Mononuclear cell (primary cell): Measurements from ENCODE around the gene STKLD1. TPM values are rescaled to one million over a fixed set of nuclear protein-coding genes. Genes with fewer than 3 reads are reported as not detected.

Experiments used
- H3K27me3 ChIP-seq: 2 replicates; pipeline ENCODE4 v1.6.0; 2011; ENCODE audit warnings: low read length, control low read depth; ENCODE audit not compliant: insufficient read depth
- H3K4me1 ChIP-seq: 2 replicates; pipeline ENCODE4 v1.5.1; 2011; ENCODE audit warnings: mild to moderate bottlenecking, low read length, control low read depth; ENCODE audit not compliant: insufficient read depth
- H3K4me3 ChIP-seq: 2 replicates; pipeline ENCODE4 v1.5.1; 2011; ENCODE audit warnings: mild to moderate bottlenecking, low read length, moderate library complexity
- H3K9me3 ChIP-seq: 2 replicates; pipeline ENCODE4 v1.5.1; 2011; ENCODE audit warnings: low read depth, mild to moderate bottlenecking, control low read depth, low read length
- total RNA-seq: library from RNA; depleted of rRNA; stranded (reverse); fragments of >200 nt; gene quantifications from one replicate; pipeline ENCODE4 v1.2.3, GENCODE V29; 2012

STKLD1 gene
- total RNA-seq, 1 donor: 0.10 TPM

DNA sequence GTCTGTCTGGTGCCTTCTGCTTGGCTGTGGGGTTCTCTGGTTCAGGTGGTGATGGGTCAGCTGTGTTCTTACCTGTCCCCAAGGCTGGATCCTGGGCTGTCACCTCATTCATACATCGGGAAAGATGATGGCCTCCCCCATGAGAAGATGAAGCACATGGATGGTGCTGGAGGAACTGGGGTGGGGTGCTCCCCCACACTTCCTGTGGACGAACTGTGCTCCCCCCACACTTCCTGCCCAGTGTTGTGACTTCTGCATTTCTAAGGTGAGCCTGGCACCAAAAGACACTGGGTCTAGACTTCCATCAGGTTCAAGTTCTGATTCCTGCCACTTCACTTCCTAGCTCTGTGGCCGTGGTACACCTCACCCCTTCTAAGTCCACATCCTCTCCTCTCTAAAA, 35.9 kb upstream of the STKLD1 start:
- H3K27me3 ChIP-seq: no peaks in the 10 kb centered on the region
- no peaks in the 10 kb centered on the region for H3K9me3 ChIP-seq
- H3K4me3 ChIP-seq: no peak overlapping the region
- H3K4me1 ChIP-seq: peaks cover 59% of the 10 kb centered on the region

DNA sequence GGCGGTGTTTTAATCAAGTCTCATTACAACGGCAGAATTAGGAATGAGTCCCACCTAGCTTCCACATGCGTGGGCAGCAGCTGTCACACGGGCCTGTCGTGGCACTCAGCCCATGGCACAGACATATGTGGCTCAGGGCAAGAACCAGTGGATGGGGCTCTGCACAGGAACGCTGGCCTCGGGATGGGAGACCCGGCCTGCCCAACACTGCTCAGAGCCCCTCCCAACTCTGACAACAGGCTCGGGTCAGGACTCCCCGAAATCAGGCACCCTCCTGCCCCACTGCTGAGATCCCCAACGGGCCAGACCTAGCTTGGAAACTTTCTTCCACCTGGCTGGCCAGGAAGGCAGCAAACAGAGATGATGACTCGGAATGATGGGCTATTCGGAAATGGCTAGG, 35.2 kb upstream of the STKLD1 start:
- Histone ChIP-seq H3K4me1 (peaks cover 56% of the 10 kb centered on the region), H3K9me3 (no peaks in the 10 kb centered on the region), H3K4me3 (peak overlapping the region; percentile 0), H3K27me3 (no peaks in the 10 kb centered on the region)

DNA sequence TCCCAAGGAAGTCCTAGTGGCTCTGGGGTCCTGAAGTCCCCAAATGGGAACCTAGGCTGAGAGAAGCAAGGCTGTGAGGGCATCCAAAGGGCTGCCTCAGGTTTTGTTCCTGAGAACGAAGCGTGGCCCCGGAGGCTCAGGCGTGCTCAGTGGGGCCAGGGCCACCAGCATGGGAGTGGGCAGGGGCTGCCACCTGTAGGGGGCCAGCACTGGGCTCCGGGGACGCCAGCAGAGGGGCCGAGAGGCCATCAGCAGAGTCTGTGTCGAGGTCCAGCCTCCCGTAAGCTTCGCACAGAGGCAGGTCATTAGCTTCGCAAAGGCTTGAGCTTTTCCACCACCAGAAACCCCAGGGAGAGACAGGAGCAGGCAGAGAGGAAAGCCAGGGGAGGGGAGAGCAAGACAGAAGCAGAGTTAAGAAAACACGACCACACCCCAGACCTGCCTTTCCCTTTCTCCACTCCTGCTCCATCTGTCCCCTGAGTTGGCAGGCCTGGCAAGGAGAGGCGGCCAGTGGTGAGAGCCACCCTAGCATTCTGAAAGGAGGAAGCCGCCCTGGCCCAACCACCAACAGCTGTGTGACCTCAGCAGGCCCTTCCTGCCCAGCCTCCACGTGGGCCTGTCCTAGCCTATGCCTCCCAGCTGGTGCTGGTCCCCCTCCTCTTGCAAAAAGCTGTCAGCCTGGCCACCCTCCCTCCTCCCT, 34.6 kb upstream of the STKLD1 start:
- Histone ChIP-seq H3K4me1 (peaks cover 58% of the 10 kb centered on the region), H3K9me3 (no peaks in the 10 kb centered on the region), H3K27me3 (no peaks in the 10 kb centered on the region), H3K4me3 (peak overlapping the region; percentile 0)

GRCh38 chr9:133342069-133342406, 34.1 kb upstream of the STKLD1 start:
- Histone ChIP-seq H3K27me3 (no peaks in the 10 kb centered on the region), H3K4me1 (peaks cover 58% of the 10 kb centered on the region), H3K4me3 (no peak overlapping the region), H3K9me3 (no peaks in the 10 kb centered on the region)

DNA sequence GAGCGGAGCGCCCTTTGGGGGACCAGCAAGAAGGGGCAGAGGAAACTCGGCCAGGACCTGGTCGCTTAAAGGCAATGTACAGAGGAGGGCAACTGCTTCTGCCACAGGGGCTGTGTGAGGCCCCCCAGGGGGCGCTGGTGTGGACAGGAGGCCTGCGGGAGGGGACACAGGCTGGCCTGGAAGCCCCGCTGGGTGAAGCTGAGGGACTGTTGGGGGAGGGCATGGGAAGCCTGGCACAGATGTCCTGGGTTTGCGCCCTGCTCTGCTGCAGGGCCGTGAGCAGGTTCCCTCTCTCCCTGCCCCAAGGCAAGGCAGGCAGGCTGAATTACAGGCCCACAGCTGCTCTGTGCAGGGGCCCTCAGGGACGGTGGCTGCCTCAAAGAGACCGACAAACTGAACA, 33.6 kb upstream of the STKLD1 start:
- H3K9me3 ChIP-seq: no peaks in the 10 kb centered on the region
- peaks cover 61% of the 10 kb centered on the region for H3K4me1 ChIP-seq
- no peak overlapping the region for H3K4me3 ChIP-seq
- no peaks in the 10 kb centered on the region for H3K27me3 ChIP-seq

- Histone ChIP-seq H3K4me3 (no peak overlapping the region), H3K4me1 (peaks cover 60% of the 10 kb centered on the region), H3K27me3 (no peaks in the 10 kb centered on the region), H3K9me3 (no peaks in the 10 kb centered on the region)
These were observed 32.1 kb upstream of the STKLD1 start for GRCh38 chr9:133344071-133344470.

DNA sequence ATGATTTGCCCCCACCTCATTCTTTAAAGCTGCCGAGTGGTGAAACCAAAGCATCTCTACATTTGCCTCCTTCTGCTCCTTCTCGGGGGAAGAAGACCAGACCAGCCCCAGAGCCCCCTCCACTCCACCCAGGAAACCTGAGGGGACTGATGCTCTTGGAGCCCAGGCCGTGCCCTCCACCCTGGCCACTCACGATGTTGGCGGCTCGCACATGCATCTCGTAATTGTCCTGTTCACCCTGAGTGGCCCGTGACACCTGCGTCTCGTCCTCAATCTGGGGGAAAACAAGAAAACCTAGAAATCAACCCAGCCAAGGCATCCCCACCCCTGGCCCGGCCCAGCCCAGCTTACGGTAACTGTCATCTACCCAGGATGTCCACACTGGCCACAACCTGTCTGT, 31.2 kb upstream of the STKLD1 start:
- H3K4me3 ChIP-seq: no peak overlapping the region
- H3K4me1 ChIP-seq: peaks cover 56% of the 10 kb centered on the region
- H3K27me3 ChIP-seq: no peaks in the 10 kb centered on the region
- H3K9me3 ChIP-seq: no peaks in the 10 kb centered on the region

GRCh38 chr9:133345596-133345995, 30.6 kb upstream of the STKLD1 start:
- Histone ChIP-seq H3K4me3 (no peak overlapping the region), H3K27me3 (no peaks in the 10 kb centered on the region), H3K9me3 (no peaks in the 10 kb centered on the region), H3K4me1 (peaks cover 50% of the 10 kb centered on the region)

- Histone ChIP-seq H3K27me3 (no peaks in the 10 kb centered on the region), H3K4me1 (peaks cover 43% of the 10 kb centered on the region), H3K4me3 (no peak overlapping the region), H3K9me3 (no peaks in the 10 kb centered on the region)
These were observed 30.0 kb upstream of the STKLD1 start for GRCh38 chr9:133346021-133346785.

- Histone ChIP-seq H3K4me1 (peaks cover 30% of the 10 kb centered on the region), H3K27me3 (no peaks in the 10 kb centered on the region), H3K9me3 (no peaks in the 10 kb centered on the region), H3K4me3 (peak overlapping the region; percentile 99)
These were observed 28.6 kb upstream of the STKLD1 start for GRCh38 chr9:133347515-133347984.

DNA sequence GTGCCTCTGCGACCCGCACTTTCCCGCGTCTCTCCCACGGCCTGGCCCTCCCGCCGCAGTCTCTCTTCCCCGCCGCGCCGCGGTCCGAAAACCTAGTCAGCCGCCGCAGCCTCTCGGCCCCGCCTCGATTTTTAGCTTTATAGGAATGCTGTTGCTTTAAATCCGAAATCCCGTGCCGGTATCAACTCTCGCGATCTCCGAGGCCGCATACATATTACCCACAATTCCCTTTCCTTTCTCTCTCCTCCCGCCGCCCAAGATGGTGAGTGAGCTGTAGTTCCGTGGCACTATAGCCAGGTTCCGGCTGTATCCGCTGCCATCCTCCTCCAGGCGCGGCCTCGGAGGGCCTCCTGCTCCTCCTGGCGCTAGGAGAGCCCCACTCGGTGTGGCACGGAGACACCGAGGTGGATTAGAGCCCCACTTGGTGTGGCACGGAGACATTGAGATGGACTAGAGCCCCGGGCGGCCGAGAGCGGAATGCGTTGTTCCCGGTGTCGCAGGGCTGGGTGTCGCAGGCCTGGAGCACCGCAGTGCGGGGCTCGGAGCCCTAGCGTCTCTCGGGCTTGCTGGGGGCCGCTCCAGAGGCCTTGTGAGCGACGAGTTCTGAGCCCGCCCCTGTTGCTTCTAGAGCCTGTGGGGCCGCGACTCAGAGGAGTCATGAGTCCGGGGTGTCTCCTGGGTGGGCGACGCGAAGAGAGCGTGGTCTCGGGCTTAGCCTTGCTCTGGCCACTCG, 28.0 kb upstream of the STKLD1 start, which contains the start of the genes MED22 and RPL7A:
TSS of gene MED22 (minus strand) at position 147 of the 733 bp plus-strand sequence. CDS start 1,469 bp downstream, outside the sequence.
TSS of gene RPL7A (plus strand) at position 234 of the 733 bp plus-strand sequence. CDS start at position 260, 26 bp downstream.
- no peaks in the 10 kb centered on the region for H3K9me3 ChIP-seq
- peak within 1 kb of the TSS; percentile 99 for H3K4me3 ChIP-seq
- H3K4me1 ChIP-seq: peaks cover 27% of the 10 kb centered on the region
- no peaks in the 10 kb centered on the region for H3K27me3 ChIP-seq

- peak overlapping the region; percentile 99 for H3K4me3 ChIP-seq
- peaks cover 27% of the 10 kb centered on the region for H3K4me1 ChIP-seq
- no peaks in the 10 kb centered on the region for H3K9me3 ChIP-seq
- H3K27me3 ChIP-seq: no peaks in the 10 kb centered on the region
These were observed 27.2 kb upstream of the STKLD1 start for GRCh38 chr9:133348718-133349573.

DNA sequence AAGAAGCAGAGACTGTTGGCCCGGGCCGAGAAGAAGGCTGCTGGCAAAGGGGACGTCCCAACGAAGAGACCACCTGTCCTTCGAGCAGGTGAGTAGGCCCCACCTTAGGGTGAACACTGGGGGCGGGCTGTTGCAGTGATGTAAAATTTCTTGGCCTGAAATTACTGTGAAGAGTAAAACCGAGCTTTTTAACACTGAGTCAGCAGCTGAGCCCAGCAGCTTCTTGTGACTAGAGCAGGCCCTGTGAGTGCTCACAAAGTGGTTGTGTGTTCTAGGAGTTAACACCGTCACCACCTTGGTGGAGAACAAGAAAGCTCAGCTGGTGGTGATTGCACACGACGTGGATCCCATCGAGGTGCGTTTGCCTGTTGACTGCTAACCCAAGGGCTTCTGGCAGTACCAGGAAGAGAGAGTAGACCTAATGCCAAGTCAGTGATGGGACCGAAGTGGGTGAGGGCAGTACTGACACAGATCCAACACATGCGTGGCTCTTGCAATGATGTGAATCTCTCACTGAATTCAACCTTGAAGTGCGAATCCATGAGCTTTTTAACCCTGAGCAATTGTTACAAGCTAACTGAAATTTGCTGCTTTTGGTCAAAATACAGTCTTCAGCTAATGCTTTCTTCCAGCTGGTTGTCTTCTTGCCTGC, 26.1 kb upstream of the STKLD1 start:
- Histone ChIP-seq H3K4me1 (peaks cover 32% of the 10 kb centered on the region), H3K27me3 (no peaks in the 10 kb centered on the region), H3K9me3 (no peaks in the 10 kb centered on the region), H3K4me3 (no peak overlapping the region)

- peaks cover 33% of the 10 kb centered on the region for H3K4me1 ChIP-seq
These were observed 24.6 kb upstream of the STKLD1 start for GRCh38 chr9:133351526-133351907.

More at GRCh38 chr9:133351526-133351907, 24.6 kb upstream of the STKLD1 start:
- H3K4me3 ChIP-seq: no peak overlapping the region
- H3K27me3 ChIP-seq: no peaks in the 10 kb centered on the region
- H3K9me3 ChIP-seq: no peaks in the 10 kb centered on the region
